ENCODE data around the gene FOLH1. TPM values are rescaled to one million over a fixed set of nuclear protein-coding genes. Genes with fewer than 3 reads are reported as not detected.
"Not testable (repeated sequence)": the region's sequence is repeated elsewhere in the genome, so short reads cannot be mapped to it uniquely, and the experiment has no call there.

Gene FOLH1
- total RNA-seq, 1 donor from 2014 or later: 3.2 TPM

- ATAC-seq: not testable (repeated sequence)
These were observed 33.0 kb downstream of the FOLH1 start for GRCh38 chr11:49175378-49175777.

GRCh38 chr11:49174691-49175366, 33.6 kb downstream of the FOLH1 start:
- ATAC-seq: not testable (repeated sequence)

GRCh38 chr11:49171613-49172012, 36.8 kb downstream of the FOLH1 start:
- ATAC-seq: not testable (repeated sequence)

- ATAC-seq: not testable (repeated sequence)
These were observed 38.8 kb downstream of the FOLH1 start for GRCh38 chr11:49169579-49169978.

- not testable (repeated sequence) for ATAC-seq
These were observed 39.4 kb downstream of the FOLH1 start for GRCh38 chr11:49168992-49169391.

GRCh38 chr11:49151211-49151610, 57.2 kb downstream of the FOLH1 start:
- ATAC-seq: no peak

- peak; percentile 15 for ATAC-seq
These were observed 106.0 kb downstream of the FOLH1 start for GRCh38 chr11:49102356-49102755.

Other genes with a start within 250 kb of the FOLH1 start
- gene TRIM51G, start 224.7 kb downstream of the FOLH1 start, total RNA-seq: not detected
- gene TRIM49B, start 179.8 kb downstream of the FOLH1 start, total RNA-seq: not detected
- not detected for gene TRIM64C, start 149.5 kb downstream of the FOLH1 start, total RNA-seq